ENCODE results near the gene PTH2R.

DNA sequence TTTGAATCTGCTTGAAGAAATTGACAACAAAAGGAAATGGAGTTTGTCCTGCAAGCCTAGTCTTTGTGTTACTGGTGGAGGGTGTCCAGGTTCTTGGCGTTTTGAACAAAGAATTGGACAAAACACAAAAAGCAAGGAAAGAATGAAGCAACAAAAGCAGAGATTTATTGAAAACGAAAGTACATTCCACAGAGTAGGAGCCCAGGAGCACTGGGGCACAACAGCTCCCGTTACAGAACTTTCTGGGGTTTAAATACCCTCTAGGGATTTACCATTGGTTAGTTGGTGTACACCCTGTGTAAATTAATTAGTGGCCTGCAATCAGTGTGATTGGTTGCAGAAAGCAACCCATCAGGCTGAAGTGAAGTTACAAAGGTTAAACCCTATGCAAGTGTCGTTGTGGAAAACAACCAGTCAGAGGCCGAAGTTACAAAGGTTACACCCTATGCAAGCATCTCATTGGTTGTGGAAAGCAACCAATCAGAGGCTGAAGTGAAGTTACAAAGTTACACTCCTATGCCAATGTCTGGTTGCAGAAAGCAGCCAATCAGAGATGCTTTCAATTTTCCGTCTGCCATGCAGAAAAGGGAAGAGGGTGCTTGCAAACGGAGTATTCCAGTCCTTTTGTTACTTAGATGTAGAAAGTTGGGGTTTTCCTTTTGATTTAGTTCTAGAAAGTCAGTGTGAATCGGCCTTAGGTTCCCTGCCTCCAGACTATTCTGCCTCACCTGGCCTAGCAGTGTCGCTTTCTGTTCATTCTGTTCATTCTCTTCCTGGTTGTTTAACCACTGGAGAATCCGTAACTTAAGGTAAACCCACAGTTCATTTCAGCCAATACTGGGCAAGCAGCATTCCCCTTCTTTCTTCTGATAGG lies 47.6 kb upstream of the PTH2R start:
- TF ChIP-seq, protein P1, sequence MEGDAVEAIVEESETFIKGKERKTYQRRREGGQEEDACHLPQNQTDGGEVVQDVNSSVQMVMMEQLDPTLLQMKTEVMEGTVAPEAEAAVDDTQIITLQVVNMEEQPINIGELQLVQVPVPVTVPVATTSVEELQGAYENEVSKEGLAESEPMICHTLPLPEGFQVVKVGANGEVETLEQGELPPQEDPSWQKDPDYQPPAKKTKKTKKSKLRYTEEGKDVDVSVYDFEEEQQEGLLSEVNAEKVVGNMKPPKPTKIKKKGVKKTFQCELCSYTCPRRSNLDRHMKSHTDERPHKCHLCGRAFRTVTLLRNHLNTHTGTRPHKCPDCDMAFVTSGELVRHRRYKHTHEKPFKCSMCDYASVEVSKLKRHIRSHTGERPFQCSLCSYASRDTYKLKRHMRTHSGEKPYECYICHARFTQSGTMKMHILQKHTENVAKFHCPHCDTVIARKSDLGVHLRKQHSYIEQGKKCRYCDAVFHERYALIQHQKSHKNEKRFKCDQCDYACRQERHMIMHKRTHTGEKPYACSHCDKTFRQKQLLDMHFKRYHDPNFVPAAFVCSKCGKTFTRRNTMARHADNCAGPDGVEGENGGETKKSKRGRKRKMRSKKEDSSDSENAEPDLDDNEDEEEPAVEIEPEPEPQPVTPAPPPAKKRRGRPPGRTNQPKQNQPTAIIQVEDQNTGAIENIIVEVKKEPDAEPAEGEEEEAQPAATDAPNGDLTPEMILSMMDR (IDR thresholded peaks at IDR 0.05), result no peak
- TF ChIP-seq POLR2AphosphoS5 (IDR thresholded peaks at IDR 0.05; ENCODE audit: low read depth, low read length), result no peak
- TF ChIP-seq TCF7L2 (IDR thresholded peaks at IDR 0.05; ENCODE audit: low read depth, low read length), result no peak
- no peak for TF ChIP-seq REST (IDR thresholded peaks at IDR 0.05; ENCODE audit: insufficient read depth in 1 of 2, low read depth in 2 of 2, low read length in 1 of 2)

All from Panc1 (cell line).